SK-N-SH treated with all-trans-retinoic acid at 6 μM for 48 hours (cell line): ENCODE results near the gene GPR12.

Source experiments
- CREB5 ChIP-seq: fragments of 250-450 bp; sonication (Bioruptor Pico); IDR thresholded peaks from 2 replicates; pipeline ENCODE4 v1.5.1; 2020; ENCODE audit warnings: low read depth, mild to moderate bottlenecking, moderate library complexity
- CSDC2 ChIP-seq: fragments of 250-450 bp; sonication (Bioruptor Pico); IDR thresholded peaks from 2 replicates; pipeline ENCODE4 v1.5.0; 2020; ENCODE audit warnings: mild to moderate bottlenecking, moderate library complexity
- SNAI2 ChIP-seq: fragments of 250-450 bp; sonication (Bioruptor Pico); IDR thresholded peaks from 2 replicates; pipeline ENCODE4 v1.5.0; 2020; ENCODE audit warnings: mild to moderate bottlenecking, moderate library complexity

- TF ChIP-seq CREB5 (CRISPR knock-in tag) = no peak
- no peak for TF ChIP-seq CSDC2
- TF ChIP-seq SNAI2 (CRISPR knock-in tag) = no peak
Observed at GRCh38 chr13:26710166-26710565, 50.4 kb downstream of the GPR12 start.
